GM21381 (cell line): ENCODE data around the gene NKD2.

Experiments used
- ATAC-seq: cut with Tn5 transposase; IDR thresholded peaks from one replicate; pipeline ENCODE4 v1.9.1; 2021; ENCODE audit warnings: mild to moderate bottlenecking, moderate library complexity; ENCODE audit not compliant: unreplicated experiment

NKD2 gene

GRCh38 chr5:1029282-1029944, 20.8 kb downstream of the NKD2 start:
- no peak for ATAC-seq

GRCh38 chr5:1029945-1030625, 21.5 kb downstream of the NKD2 start:
- ATAC-seq: no peak

GRCh38 chr5:1030801-1031271, 22.2 kb downstream of the NKD2 start:
- no peak for ATAC-seq

- no peak for ATAC-seq
Measured at GRCh38 chr5:1031306-1031959, 22.8 kb downstream of the NKD2 start.

- no peak for ATAC-seq
Measured at GRCh38 chr5:1032011-1032410, 23.4 kb downstream of the NKD2 start.

- ATAC-seq: no peak
Measured at GRCh38 chr5:1032551-1033027, 24.0 kb downstream of the NKD2 start.

- ATAC-seq: no peak
Measured at GRCh38 chr5:1033178-1033577, 24.6 kb downstream of the NKD2 start.

- no peak for ATAC-seq
Measured at GRCh38 chr5:1033606-1034420, 25.2 kb downstream of the NKD2 start.

- no peak for ATAC-seq
Measured at GRCh38 chr5:1034421-1034905, 25.9 kb downstream of the NKD2 start.

GRCh38 chr5:1034986-1035385, 26.4 kb downstream of the NKD2 start:
- ATAC-seq: no peak

- no peak for ATAC-seq
Measured at GRCh38 chr5:1035421-1036405, 27.1 kb downstream of the NKD2 start.

GRCh38 chr5:1036504-1037122, 28.0 kb downstream of the NKD2 start:
- ATAC-seq: no peak

- no peak for ATAC-seq
Measured at GRCh38 chr5:1037123-1037670, 28.6 kb downstream of the NKD2 start.

GRCh38 chr5:1037671-1038416, 29.2 kb downstream of the NKD2 start:
- ATAC-seq: no peak

- ATAC-seq: no peak
Measured at GRCh38 chr5:1038417-1039209, 30.0 kb downstream of the NKD2 start.

GRCh38 chr5:1039210-1039548, 30.6 kb downstream of the NKD2 start:
- ATAC-seq: no peak

- no peak for ATAC-seq
Measured at GRCh38 chr5:1039706-1040260, 31.2 kb downstream of the NKD2 start.
